Ovary (tissue), 3 donors: Measurements from ENCODE around the gene MED26.

Source experiments
- CTCF ChIP-seq, 3 donors: fragments of 450-650 bp in 2 of 3; fragments of 200-600 bp in 1 of 3; IDR thresholded peaks; one replicate each; pipeline versions ENCODE4 v1.5.1 to v1.8.0; 2016 to 2022; ENCODE audit warnings: antibody characterized with exemption in 3 of 3, mild to moderate bottlenecking in 1 of 3
- EP300 ChIP-seq: sonication (generic); formaldehyde crosslinking; IDR thresholded peaks from one replicate; pipeline ENCODE4 v1.6.1; 2017; ENCODE audit warnings: antibody characterized with exemption
- POLR2A ChIP-seq: fragments of 450-650 bp; IDR thresholded peaks from one replicate; pipeline ENCODE4 v1.6.1; 2017; ENCODE audit warnings: antibody characterized with exemption, mild to moderate bottlenecking, moderate library complexity
- donor health status: DM: no; HTN: no; CAD: no.

- TF ChIP-seq POLR2A (no peak), CTCF (IDR thresholded peaks at IDR 0.05) (no peak), EP300 (no peak)
These were observed 29.4 kb upstream of the MED26 start for GRCh38 chr19:16657384-16657783.
